ENCODE measurements around the gene DUOXA2. TPM values are rescaled to one million over a fixed set of nuclear protein-coding genes. Genes with fewer than 3 reads are reported as not detected.

The DUOXA2 gene
- total RNA-seq, 1 donor from 2014 or later, result not detected

GRCh38 chr15:45164914-45165313, 50.8 kb downstream of the DUOXA2 start:
- no peaks in the 10 kb centered on the region for H3K27me3 ChIP-seq (ENCODE audit: insufficient read depth, low read length)
- no peak overlapping the region for H3K9ac ChIP-seq (ENCODE audit: low read length)
- Mint-ChIP-seq H3K27me3 (ENCODE audit: low read depth, unreplicated experiment) (no peaks in the 10 kb centered on the region), H3K4me1 (ENCODE audit: low read depth, unreplicated experiment) (peaks cover 11% of the 10 kb centered on the region), H3K36me3 (ENCODE audit: low read depth, unreplicated experiment) (no peaks in the 10 kb centered on the region), H3K4me3 (ENCODE audit: unreplicated experiment) (no peak overlapping the region), H3K27ac (ENCODE audit: unreplicated experiment) (peak overlapping the region; percentile 90), H3K9me3 (ENCODE audit: unreplicated experiment) (no peaks in the 10 kb centered on the region)
- H3K4me1 ChIP-seq (ENCODE audit: insufficient read depth, low read length), result peaks cover 19% of the 10 kb centered on the region
- no peak for TF ChIP-seq EZH2 (IDR thresholded peaks at IDR 0.05; ENCODE audit: insufficient read depth, low read length)
- no peak for TF ChIP-seq CTCF (IDR thresholded peaks at IDR 0.05; ENCODE audit: insufficient read depth, low read depth, low read length)
- H2AFZ ChIP-seq (ENCODE audit: low read depth, low read length), result no peak overlapping the region
- no peak overlapping the region for H3K4me2 ChIP-seq (ENCODE audit: low read length)
- FAIRE-seq (no peak), DNase-seq (ENCODE audit: low read depth) (no peak)
- H3K36me3 ChIP-seq (ENCODE audit: insufficient read depth, low read length), result no peaks in the 10 kb centered on the region
- no peaks in the 10 kb centered on the region for H3K79me2 ChIP-seq (ENCODE audit: insufficient read depth, low read length)
- no peak overlapping the region for H3K27ac ChIP-seq (ENCODE audit: low read depth, low read length)
- H4K20me1 ChIP-seq (ENCODE audit: insufficient read depth, low read length), result no peaks in the 10 kb centered on the region
- H3K4me3 ChIP-seq (ENCODE audit: insufficient read depth, low read depth, low read length), result no peak overlapping the region
- H3K9me3 ChIP-seq (ENCODE audit: insufficient read depth, low read depth, low read length), result no peaks in the 10 kb centered on the region

- DNase-seq (ENCODE audit: low read depth) (no peak), FAIRE-seq (no peak)
- TF ChIP-seq CTCF (IDR thresholded peaks at IDR 0.05; ENCODE audit: insufficient read depth, low read depth, low read length) (no peak), EZH2 (IDR thresholded peaks at IDR 0.05; ENCODE audit: insufficient read depth, low read length) (no peak)
- Histone ChIP-seq H3K27ac (ENCODE audit: low read depth, low read length) (no peak overlapping the region), H3K27me3 (ENCODE audit: insufficient read depth, low read length) (no peaks in the 10 kb centered on the region), H4K20me1 (ENCODE audit: insufficient read depth, low read length) (no peaks in the 10 kb centered on the region), H3K9me3 (ENCODE audit: insufficient read depth, low read depth, low read length) (no peaks in the 10 kb centered on the region), H3K9ac (ENCODE audit: low read length) (no peak overlapping the region), H3K79me2 (ENCODE audit: insufficient read depth, low read length) (no peaks in the 10 kb centered on the region), H2AFZ (ENCODE audit: low read depth, low read length) (no peak overlapping the region), H3K4me3 (ENCODE audit: insufficient read depth, low read depth, low read length) (no peak overlapping the region), H3K36me3 (ENCODE audit: insufficient read depth, low read length) (no peaks in the 10 kb centered on the region), H3K4me2 (ENCODE audit: low read length) (no peak overlapping the region), H3K4me1 (ENCODE audit: insufficient read depth, low read length) (peaks cover 19% of the 10 kb centered on the region)
- Mint-ChIP-seq H3K9me3 (ENCODE audit: unreplicated experiment) (no peaks in the 10 kb centered on the region), H3K4me3 (ENCODE audit: unreplicated experiment) (peak overlapping the region; percentile 76), H3K36me3 (ENCODE audit: low read depth, unreplicated experiment) (no peaks in the 10 kb centered on the region), H3K27ac (ENCODE audit: unreplicated experiment) (peak overlapping the region; percentile 90), H3K4me1 (ENCODE audit: low read depth, unreplicated experiment) (peaks cover 11% of the 10 kb centered on the region), H3K27me3 (ENCODE audit: low read depth, unreplicated experiment) (no peaks in the 10 kb centered on the region)
Measured at GRCh38 chr15:45165536-45165935, 51.4 kb downstream of the DUOXA2 start.

- no peaks in the 10 kb centered on the region for H4K20me1 ChIP-seq (ENCODE audit: insufficient read depth, low read length)
- H3K4me1 ChIP-seq (ENCODE audit: insufficient read depth, low read length), result peaks cover 19% of the 10 kb centered on the region
- no peaks in the 10 kb centered on the region for H3K9me3 ChIP-seq (ENCODE audit: insufficient read depth, low read depth, low read length)
- Mint-ChIP-seq H3K4me3 (ENCODE audit: unreplicated experiment) (peak overlapping the region; percentile 40), H3K36me3 (ENCODE audit: low read depth, unreplicated experiment) (peaks cover 3% of the 10 kb centered on the region), H3K27me3 (ENCODE audit: low read depth, unreplicated experiment) (no peaks in the 10 kb centered on the region), H3K4me1 (ENCODE audit: low read depth, unreplicated experiment) (peaks cover 11% of the 10 kb centered on the region), H3K9me3 (ENCODE audit: unreplicated experiment) (no peaks in the 10 kb centered on the region), H3K27ac (ENCODE audit: unreplicated experiment) (no peak overlapping the region)
- FAIRE-seq (no peak), DNase-seq (ENCODE audit: low read depth) (peak; percentile 69)
- H3K27me3 ChIP-seq (ENCODE audit: insufficient read depth, low read length), result no peaks in the 10 kb centered on the region
- peak overlapping the region; percentile 98 for H3K9ac ChIP-seq (ENCODE audit: low read length)
- peak overlapping the region; percentile 95 for H3K4me2 ChIP-seq (ENCODE audit: low read length)
- H3K4me3 ChIP-seq (ENCODE audit: insufficient read depth, low read depth, low read length), result peak overlapping the region; percentile 75
- H3K36me3 ChIP-seq (ENCODE audit: insufficient read depth, low read length), result no peaks in the 10 kb centered on the region
- H3K79me2 ChIP-seq (ENCODE audit: insufficient read depth, low read length), result no peaks in the 10 kb centered on the region
- TF ChIP-seq CTCF (IDR thresholded peaks at IDR 0.05; ENCODE audit: insufficient read depth, low read depth, low read length) (peak; percentile 39), EZH2 (IDR thresholded peaks at IDR 0.05; ENCODE audit: insufficient read depth, low read length) (no peak)
- peak overlapping the region; percentile 83 for H2AFZ ChIP-seq (ENCODE audit: low read depth, low read length)
- peak overlapping the region; percentile 85 for H3K27ac ChIP-seq (ENCODE audit: low read depth, low read length)
Measured at GRCh38 chr15:45166834-45167630, 52.9 kb downstream of the DUOXA2 start.

All from astrocyte (in vitro differentiated cells and primary cell).